Measurements from ENCODE around the gene DVL3.

The DVL3 gene

GRCh38 chr3:184177767-184178306, 22.7 kb downstream of the DVL3 start:
- no peak for DNase-seq

GRCh38 chr3:184178521-184179138, 23.5 kb downstream of the DVL3 start:
- DNase-seq, result no peak

DNA sequence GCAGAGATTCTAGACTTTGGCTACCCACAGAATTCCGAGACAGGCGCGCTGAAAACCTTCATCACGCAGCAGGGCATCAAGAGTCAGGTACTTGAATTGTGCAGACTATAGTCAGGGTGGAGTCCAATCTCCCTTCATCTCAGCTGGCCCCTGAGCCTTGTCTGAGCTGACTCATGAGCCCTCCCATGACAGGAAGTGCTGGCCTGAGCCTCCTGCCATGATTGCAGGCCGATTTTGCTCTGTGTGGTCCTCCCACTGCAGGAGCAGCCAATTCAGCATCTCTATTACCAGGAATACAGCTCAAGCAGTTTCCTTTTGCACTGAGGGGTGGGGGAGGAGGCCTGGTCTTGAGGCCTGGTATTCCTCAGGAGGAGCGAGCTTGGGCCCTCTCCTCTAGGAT, 25.0 kb downstream of the DVL3 start:
- DNase-seq, result no peak

DNA sequence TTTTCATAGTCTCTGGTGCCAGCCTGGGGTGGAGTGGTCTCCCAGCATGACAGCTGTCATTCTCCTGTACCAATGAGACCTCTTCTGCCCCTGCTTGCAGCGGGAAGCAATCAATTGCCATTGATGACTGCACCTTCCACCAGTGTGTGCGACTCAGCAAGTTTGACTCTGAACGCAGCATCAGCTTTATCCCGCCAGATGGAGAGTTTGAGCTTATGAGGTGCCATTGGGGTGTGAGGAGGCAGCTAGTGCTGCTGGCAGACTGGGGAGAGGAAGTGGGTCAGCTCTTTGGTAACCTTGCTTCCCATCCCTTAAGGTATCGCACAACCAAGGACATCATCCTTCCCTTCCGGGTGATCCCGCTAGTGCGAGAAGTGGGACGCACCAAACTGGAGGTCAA, 26.4 kb downstream of the DVL3 start:
- no peak for DNase-seq

- no peak for DNase-seq
These were observed 28.5 kb downstream of the DVL3 start for GRCh38 chr3:184183679-184184078.

DNA sequence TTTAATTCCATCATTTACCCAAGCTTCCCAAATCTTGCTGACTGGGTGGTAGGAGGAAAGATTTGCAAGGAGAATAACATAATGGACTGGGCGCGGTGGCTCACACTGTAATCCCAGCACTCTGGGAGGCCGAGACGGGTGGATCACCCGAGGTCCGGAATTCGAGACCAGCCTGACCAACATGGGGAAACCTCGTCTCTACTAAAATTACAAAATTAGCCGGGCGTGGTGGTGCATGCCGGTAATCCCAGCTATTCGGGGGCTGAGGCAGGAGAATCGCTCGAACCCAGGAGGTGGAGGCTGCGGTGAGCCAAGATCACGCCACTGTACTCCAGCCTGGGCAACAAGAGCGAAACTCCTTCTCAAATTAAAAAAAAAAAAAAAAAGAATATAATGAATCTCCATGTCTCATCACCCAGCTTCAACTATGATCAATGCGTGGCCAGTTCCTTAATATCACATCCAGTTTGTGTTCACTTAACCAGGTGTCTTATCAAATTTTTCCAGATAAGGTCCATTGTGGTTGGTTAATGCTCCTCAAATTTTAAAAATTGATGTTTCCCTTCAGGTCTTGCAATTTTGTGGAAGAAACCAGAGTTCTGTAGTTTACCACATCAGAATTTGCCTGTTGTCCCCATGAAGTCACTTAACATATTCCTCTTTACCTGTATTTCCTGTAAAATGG, 29.5 kb downstream of the DVL3 start:
- DNase-seq, result no peak

- peak; percentile 97 for DNase-seq
These were observed 30.4 kb downstream of the DVL3 start for GRCh38 chr3:184185461-184186183.

- peak; percentile 18 for DNase-seq
These were observed 31.2 kb downstream of the DVL3 start, which contains the start of gene ABCF3 for GRCh38 chr3:184186184-184186901. TSS of gene ABCF3 (plus strand) at chr3:184186199. CDS start at chr3:184186208, 9 bp downstream.

DNA sequence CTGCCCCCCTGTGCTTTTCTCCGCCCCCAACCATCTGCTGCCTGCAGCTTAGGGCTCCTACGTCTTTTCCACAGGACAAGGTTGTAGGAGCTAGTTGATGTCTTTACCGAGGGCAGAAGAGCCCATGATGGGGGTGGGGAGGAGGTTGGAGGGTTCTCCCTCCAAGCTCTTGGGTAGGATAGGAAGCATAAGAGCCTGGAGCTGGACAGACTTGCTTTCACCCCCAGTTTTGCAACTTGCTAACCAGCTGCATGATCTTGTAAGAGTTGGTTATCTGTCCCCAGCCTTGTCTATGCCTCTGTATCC, 31.7 kb downstream of the DVL3 start:
- no peak for DNase-seq

DNA sequence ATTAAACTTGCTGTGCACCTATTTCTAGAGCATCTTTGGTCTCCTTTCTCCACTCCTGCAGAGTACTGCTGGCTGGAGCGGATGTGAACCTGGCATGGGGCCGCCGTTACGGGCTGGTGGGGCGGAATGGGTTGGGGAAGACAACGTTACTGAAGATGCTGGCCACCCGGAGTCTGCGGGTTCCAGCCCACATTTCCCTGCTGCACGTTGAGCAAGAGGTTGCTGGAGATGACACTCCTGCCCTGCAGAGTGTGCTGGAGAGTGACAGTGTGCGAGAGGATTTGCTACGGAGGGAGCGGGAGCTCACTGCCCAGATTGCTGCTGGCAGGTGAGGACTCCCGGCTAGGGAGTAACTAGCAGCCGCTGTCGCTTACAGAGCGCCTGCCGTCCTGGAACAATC, 32.9 kb downstream of the DVL3 start:
- DNase-seq, result no peak

DNA sequence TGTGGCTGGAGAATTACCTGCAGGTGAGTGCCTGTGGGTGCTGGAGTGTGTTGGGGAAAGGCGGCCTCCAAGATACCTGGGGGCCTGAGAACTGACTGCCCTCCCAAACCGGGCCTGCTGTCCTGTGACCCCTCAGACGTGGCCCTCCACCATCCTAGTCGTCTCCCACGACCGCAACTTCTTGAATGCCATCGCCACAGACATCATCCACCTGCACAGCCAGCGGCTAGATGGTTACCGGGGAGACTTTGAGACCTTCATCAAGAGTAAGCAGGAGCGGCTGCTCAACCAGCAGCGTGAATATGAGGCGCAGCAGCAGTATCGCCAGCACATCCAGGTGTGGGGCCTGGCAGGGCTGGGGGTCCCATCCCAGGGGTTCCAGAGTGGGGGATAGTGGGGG, 34.2 kb downstream of the DVL3 start:
- DNase-seq, result no peak

DNA sequence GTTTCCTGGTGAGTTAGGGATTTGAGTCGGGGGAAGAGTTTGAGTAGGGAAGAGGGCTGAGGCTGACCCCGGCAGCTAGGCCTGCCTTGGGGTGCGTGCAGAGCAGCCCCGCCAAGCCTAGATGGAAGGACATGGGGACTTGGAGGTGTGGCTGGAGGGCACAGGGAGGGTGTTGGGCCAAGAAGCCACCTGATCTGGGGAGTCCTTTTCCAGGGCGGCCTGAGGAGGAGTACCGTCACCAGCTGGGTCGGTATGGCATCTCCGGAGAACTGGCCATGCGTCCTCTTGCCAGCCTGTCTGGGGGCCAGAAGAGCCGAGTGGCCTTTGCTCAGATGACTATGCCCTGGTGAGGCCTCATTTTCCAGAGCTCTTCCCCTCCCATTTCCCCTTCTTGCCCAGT, 37.7 kb downstream of the DVL3 start:
- no peak for DNase-seq

DNA sequence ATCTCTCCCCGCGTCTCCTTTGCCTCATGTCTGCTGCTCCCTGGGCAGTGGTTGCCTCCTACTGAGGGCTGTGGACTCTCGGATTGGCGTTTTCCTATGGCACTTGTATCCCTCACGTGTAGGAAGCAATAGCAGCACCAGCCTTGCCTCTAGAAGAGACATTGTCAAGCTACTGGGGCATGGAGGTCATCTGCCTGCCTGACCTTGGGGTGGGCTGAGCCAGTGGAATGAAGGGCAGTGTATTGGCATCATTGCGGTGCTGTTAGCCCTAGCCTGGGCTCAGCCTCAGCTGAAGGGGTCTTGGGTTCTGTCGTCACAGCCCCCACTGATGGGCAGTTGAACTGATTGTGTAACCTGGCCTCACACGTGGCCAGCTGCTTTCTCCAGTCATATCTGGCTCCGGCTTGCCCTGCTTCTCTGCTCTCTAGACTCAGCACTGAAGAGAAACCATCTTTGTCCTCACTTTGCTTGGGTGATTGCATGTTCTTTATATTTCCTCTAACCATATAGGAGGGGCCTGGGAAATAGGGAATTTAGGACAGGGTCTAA, 38.9 kb downstream of the DVL3 start:
- no peak for DNase-seq

DNA sequence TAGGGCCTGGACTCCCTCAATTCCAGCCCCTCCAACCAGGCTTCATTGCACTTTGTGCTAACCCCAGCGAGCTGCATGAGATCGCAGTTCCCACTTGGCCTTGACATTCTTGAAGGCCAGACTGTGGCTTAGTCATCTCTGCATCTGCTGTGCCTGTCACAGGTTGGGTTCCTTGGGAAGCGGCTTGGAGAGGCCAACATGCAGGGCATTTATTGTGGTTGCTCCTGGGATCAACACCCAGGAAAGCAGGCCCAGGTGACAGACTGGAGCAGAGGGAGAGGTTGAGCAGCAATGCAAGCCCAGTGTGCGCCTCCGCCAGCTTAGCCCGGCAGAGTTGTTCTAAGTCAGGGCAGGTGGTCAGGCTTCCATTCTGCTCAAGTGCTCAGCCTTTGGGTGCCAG, 41.4 kb downstream of the DVL3 start:
- DNase-seq, result no peak

DNA sequence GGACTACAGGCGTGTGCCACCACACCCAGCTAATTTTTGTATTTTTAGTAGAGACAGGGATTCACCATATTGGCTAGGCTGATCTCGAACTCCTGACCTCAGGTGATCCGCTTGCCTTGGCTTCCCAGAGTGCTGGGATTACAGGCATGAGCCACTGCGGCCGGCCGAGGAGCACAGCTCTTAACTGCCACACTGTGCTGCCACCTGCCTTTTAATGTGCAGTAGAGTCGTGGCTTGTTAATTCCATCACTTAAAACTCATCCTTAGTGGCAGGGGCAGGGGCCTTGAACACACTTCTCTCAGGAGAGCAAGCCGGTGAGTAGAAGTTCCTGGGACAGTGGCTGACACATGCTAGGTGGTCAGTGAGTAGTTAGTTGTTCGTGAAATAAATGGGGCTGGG, 43.3 kb downstream of the DVL3 start:
- DNase-seq, result no peak

GRCh38 chr3:184200825-184201224, 45.6 kb downstream of the DVL3 start:
- DNase-seq, result no peak

DNA sequence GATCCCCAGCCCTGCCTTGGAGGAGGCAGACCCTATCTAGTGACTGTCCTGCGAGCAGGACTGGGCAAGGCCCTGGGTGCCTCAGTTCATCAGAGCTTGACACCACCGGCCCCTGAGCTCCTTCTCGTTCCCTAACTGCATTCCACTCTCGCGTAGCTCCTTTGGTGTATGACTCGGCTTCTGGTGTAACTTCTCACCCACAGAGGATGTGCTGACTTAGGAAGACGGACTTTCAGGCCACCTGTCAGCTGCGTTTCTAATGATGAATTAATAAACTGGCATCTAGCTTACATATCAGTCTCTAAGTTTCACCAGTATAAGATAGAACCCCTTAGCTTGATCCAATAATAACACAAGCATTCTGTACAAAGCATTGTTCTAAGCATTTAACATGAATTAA, 48.3 kb downstream of the DVL3 start:
- no peak for DNase-seq

- no peak for DNase-seq
These were observed 54.2 kb downstream of the DVL3 start for GRCh38 chr3:184209146-184209923.

DNA sequence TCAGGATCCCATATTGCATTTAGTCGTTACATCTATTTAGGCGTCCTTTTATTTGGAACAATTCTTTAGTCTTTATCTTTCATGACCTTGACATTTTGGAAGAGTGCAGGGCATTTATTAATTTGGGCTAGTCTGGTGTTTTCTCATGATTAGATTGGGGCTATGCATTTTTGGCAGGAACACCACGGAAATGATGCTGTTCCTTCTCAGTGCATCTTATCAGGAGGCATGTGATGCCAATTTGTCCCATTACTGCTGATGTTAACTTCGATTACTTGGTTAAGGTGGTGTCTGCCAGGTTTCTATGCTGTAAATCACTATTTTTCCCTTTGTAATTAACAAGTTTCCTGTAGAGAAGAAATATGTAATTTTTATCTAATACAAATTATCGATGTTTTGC, 56.1 kb downstream of the DVL3 start:
- DNase-seq, result no peak

DNA sequence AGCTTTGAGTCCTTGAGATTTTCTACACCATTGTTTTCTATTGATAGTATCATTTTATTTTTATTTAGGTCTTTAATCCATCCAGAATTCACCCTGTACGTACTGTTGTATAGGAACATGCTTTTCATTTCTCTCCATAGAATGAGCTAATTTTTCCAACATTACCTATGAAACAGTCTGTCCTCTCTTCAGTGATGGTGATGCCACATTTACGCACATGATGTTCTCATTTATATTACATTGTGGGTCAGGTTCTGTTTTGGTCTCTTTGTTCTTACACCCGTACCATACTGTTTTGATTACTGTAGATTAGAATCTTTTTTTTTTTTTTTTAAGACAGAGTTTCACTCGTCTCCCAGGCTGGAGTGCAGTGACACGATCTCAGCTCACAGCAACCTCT, 56.5 kb downstream of the DVL3 start:
- no peak for DNase-seq

DNA sequence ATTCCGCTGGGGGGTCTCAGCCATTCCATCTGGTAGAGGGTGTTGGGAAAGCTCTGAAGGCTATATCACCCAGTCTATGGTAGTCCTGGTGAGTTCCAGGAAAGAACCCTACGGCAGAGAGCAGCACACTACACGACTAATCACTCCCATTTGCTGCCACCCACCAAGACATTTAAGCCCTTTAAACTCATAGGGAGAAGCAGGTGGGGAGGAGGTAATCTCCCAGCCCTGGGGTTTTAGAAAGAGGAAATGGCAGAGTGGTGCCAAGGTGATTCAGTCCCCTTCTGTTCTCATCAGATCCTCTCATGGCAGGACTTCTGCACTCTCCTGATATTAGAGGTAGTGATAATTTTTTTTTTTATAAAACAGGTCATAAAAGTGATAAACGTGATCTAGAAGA, 63.6 kb downstream of the DVL3 start:
- no peak for DNase-seq

DNA sequence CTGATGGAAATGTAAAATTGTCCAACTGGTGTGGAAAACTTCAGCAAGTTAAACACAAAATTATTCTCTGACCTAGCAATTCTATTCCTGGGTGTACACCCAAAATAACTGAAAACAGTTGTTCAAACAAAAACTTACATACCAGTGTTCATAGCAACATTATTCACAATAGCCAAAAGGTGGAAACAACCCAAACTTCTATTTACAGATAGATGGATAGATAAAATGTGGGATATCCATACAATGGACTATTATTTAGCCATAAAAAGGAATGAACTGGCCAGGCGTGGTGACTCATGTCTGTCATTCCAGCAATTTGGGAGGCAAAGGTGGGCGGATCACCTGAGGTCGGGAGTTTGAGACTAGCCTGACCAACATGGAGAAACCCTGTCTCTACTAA, 67.3 kb downstream of the DVL3 start:
- no peak for DNase-seq

Measured in GF-D8 (cell line).